ENCODE results near the gene DAPL1.

Gene DAPL1

DNA sequence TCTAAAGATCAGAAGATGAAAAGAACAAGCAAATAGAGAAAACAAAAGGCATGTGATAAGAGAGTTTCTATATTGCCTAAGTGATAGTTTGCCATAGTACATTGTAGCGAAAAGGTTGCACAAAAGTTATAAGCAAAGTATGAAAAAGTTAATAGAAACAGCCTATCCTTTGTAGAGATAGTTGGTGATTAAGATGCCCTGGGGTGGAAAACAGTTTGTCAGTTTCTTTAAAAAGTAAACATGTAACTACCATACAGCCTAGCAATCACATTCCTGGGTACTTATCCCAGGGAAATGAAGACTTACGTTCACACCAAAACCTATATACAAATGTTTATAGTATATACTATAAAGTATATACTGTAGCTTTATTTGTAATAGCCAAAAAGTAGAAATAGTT is 16.9 kb upstream of the DAPL1 start:
- DNase-seq, result no peak

DNA sequence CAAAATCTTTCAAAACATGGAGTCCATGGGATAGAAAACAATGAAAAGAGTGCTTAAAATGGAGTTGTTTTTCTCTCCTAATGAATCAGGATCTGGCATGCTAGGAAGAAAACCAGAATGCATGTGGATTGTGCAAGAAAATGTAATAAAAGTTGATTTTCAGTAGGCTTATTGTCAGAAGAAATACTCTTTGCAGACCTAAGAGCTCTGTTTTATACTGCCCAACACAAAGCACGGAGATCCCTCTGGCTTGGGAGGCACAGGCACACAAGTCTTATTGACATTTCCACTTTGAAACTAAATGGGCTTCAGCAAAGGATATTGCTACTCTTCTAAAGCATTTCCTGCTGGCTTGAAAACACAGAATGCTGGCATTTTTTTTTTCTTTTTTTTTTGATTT is 15.5 kb upstream of the DAPL1 start:
- DNase-seq, result no peak

DNA sequence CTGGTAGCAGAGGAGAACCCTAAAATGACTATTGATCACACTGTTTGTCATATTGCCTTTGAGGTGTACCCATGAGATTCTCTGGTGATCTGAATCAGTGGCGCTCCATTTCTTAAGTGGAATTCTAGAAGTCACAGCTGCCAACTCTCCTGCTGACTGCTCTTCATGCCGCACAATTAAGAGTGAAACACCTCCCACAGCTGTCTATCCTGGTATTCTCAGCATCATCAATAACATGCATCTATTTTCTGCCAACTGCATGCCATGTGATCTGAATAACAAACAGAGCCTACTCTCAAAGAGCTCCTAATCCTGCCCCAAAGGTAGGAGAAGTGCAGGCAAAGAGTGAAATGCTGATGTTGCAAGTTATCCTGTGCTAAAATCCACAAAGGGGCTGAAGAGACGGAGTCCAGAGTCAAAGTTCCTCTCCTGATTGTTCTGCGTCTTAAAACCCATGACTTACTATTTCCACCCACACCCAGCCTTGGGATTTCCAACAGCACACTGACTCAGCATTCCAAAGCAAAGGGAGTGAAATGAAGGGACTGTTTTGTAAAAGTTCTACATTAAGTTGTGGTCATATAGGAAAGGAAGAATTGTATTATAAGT is 13.7 kb upstream of the DAPL1 start:
- DNase-seq, result no peak

DNA sequence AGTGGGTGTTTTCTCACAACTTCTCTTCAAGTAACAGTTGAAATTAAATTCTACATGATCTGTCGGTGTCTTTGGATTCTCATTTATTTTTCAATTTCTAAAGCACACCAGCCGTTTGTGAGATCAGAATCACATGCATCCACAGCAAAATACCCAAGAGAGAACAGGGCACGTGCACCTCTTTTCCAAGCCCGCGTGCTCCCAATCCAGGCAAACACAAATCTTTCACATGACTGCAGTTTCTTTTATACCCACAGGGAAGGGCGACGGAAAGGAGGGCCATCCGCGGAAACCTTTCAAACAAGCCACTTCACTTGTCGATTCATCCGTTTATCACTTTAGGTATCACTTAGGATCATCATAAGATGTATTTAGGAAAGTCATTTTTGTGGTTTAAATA is 13.0 kb upstream of the DAPL1 start:
- DNase-seq, result no peak

DNA sequence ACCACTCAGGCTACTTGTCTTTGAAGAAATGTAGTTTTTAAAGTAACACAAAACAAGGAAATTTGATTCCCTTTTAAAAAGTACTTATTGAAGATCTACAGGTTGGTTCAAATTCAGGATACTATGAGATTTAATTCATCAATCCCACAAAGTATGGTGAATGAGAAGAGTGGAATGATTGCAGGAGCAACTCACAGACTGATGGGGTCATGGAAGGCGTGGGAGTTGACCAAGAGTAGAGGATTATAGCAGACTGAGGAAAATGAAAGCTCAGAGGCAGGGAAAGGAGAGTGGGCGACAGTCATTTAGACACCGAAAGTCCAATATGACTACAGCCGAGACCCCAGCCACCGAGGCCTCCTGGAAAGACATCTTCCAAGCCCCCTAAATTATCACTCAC is 12.5 kb upstream of the DAPL1 start:
- no peak for DNase-seq

DNA sequence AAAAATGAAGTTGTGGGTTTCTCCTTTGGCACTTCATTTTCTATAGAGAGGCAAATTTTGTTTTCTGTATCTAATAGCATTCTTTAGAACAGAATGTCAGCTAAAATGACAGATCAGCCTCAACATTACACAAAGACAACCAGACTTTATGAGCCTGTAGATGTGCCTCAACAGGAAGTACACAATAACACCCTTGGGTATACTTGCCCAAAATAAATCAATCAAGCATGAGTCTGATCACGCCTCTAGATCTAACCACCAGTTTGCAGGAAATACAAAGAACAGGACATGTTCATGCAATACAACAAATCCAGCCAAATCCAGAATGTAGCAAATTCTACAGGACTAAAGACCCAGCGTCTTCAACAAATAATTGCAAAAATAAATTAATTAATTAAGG is 11.2 kb upstream of the DAPL1 start:
- no peak for DNase-seq

DNA sequence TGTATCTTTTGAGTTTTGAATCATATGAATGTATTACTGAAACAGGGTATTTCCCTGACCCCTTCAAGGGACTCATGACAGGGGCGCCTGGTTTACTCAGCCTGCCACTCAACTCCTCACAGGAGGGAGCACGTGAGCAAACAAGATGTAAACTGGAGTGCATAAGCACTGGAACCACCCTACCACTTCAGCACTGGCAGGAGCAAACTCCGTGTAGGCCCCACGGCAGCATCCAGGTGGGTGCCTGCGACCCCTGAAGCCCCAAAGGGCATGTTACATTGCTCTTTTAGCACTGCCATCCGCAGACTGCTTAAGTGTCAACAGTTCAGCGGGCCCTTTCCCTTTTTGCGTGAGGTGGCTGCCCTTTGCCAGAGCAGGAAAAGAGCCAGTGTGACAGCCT is 8.2 kb upstream of the DAPL1 start:
- no peak for DNase-seq

DNA sequence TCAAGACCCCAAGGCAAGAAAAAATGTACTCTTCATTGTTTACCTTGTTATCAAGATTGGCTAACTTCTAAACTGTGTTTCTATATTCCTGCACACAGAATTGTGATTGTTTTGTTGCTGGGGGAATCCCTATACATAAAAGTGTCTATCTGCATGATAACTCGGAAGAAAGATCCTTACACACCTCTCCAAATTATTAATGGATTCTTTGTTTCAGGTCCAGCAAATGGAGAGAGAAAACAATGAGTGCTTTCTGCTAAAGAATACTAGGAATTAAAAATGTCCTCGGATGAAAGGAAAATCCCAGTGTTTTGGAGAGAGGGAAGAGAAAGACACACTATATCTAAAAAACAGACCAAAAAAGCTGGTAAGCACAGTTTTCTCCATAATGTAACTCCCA is 6.2 kb upstream of the DAPL1 start:
- no peak for DNase-seq

DNA sequence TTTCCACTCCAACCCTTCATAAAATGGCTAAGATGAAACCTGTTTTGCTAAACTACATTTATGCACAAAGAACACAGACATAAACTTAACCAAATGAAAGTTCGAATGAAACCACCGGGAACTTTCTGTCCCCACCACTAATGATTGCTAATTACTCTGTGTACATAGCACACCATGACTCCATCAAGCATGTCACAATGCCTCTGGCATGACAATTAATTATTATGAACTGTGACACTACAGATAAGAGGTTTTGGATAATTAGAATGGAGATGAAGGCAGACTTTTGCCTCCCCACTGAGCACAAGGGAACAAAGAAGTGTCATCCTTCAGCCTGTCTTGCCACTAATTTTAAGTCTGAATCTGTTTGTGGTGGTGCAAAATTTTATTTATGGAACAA is 1.5 kb downstream of the DAPL1 start:
- no peak for DNase-seq

DNA sequence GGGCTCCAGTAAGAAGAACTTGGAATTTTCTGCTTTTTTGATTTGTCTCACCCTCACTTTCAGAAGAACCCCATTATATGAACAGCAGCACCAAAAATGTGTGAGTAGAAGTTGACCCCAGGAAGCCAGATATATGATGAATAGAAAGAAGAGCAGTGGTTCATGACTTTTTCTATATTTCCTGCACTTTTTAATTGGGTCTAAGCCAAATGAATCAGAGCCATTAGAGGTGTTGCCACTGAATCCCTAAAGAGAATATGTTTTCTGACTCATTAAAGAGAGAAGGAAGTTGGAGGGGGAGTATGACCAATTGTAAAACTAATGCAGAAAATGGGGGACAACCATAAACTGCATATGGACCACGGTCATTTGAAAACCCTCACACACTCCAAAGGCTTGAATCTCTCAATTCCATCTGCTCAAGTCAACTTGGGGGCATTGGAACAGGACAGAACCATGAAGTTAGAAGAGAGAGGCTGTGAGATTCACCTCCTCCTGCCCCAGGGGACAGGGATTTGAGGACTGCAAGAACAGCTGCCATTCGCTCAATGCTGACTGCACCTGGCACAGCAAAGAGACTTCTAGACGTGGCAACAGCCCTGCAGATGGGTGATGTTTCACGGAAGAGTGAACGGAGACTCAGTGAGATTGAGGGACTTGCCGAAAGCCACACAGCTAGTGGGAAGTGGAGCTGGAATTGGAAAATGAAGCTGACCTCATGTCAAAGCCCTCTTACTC is 3.0 kb downstream of the DAPL1 start:
- no peak for DNase-seq

DNA sequence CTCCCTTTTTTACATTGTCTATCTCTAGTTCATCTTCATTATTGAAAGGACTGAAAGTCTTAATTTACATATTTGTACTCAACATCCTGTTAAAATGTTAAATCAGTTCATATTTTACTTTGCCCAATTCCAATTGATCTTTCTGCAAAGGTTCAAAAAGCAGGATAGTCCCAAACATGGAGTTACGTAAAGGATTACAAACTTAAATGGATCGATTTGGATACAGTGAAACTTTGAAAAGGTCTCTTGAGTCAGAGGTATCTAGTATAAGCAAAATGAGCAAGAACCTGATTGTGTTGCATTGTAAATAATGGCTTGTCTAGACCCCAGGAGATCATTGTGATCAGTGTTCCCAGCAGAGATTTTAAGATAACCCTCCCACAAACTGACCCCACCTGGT is 4.1 kb downstream of the DAPL1 start:
- no peak for DNase-seq

DNA sequence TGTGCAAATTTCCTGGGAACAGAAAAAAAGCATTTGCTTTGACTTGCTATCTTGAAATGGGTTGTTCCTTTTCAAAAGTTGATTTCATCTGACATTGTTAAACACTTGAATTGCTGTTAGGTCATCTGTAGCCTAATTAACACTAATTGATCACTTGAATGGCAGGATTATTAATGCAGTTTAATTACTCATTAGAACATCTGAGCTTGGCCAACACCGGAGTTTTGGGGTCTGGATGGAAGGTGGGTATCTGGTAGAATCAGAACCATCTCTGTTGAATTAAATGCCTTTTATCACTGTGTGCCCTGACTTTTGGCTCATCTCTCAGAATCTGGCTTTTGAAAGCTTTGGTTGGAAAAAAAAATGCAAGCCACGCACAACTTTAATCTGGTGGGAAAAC is 8.4 kb downstream of the DAPL1 start:
- no peak for DNase-seq

DNA sequence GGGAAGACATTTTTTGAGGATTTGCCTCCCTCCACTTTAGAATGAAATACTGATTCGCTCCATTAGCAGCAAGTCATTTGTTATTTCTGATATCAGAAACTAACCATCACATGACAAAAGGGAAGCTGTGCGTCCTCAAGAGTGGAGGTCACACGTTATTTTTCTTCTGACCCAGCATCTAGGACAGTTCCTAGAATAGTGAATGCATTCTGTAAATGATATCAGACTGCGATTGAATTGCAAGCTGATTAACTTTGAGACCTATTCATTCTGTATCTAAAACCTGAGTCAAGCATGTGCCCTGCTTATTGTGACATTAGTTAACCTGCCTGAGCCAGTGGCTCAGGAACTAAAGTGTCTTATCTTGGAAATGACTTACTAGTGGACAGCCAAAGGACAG is 10.1 kb downstream of the DAPL1 start:
- DNase-seq, result no peak

DNA sequence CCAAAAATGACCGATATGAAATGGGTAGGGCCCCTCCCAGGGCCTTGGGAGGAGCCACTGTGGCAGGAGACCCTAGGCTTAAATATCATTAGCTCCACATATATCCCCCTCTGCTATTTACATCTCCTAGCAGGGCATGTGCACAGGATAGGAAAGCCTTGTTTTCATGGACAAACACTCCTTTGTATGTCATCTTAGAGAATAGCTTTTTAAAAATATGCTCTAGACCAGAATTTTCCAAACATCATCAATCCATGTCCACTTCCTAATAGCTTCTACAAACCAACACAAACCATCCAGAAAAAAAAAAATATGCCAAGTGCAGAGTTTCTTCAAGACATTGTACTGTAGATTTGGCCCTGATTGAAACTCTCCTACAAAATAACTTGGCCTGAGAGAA is 10.8 kb downstream of the DAPL1 start:
- no peak for DNase-seq

DNA sequence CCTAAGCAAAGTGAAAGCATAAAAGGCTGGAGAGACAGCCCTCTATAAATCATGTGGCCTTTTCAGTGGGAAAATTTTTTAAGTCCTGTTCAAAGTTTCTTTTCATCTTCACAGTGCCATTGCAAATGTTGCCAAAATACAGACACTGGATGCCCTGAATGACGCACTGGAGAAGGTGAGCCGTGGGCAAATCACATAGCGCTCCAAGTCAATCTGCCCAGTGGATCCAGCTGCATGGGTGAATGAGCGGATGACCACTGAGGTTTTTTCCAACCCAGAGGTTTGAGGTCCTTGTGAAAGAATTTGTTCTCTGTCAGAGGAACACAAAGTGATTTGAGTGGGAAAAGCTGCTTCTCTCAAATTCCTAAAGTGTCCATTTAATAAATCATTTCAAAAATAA is 11.8 kb downstream of the DAPL1 start:
- DNase-seq, result no peak

DNA sequence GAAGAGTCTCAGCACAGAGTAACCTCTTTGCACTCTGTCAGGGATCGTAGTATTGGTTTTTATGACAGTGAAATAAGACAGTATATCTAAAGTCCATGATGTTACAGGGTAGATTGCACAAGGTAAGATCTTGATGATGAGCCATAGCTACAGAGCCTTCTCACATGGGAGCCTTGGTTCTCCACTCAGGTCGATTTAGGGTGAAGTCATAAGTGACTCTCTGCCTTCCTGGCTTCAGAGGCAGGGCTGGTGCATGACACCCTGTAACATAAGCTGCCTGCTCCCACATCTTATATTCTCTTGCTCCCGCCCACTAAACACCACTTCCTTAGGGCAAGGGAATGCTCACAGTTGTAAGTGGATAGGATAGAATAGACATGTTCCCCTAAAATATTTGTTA is 13.3 kb downstream of the DAPL1 start:
- no peak for DNase-seq

DNA sequence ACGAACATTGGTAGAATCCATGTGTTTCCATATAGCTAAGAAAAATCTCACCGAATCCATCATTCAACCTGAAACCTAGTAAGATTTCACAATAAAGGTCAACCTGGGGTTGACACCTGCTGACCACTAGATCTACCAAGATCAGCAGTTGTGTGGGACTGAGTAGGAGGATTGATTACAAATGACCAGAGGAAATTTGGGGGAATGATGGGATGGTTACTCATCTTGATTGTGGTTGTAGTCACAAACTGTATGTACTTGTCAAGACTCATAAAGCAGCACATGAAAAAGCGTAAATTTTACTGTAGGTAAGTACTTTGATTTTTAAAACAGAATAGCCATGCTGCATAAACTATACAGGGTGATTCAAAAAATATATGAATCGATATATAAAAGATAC is 14.7 kb downstream of the DAPL1 start:
- no peak for DNase-seq

DNA sequence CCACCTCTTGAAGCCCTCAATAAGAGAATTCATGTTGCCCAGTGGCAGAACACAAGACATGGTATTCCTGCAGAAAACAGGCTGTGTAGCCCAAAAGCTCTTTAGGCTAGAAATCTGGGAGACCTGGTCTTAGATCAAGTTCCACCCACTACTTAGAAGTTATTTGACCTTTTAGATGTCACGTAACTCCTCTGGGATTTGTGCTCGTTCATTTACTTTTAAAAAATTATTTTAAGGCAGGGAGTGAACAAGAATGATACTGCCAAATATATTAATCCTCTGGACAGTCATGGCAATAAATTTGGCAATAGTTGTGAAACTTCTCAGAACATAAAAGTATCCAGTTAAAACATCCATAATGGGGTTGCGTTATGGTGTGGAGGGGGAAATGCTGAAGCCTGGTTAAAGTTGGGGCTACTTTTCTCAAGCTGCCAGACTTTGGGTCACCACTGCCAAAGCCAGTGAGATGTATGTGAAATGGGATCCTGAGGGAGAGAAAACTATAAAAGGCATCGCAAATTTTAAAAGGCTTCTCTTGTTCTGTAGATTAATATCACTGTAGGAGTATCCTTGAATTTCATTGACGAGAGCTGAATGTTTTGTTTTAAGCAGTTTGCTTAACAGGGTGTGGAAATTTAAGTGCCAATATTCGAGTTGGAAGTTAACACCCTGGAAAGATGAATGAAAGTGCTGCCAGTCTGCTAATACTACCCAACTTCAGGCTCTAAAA is 15.8 kb downstream of the DAPL1 start:
- DNase-seq, result no peak

DNA sequence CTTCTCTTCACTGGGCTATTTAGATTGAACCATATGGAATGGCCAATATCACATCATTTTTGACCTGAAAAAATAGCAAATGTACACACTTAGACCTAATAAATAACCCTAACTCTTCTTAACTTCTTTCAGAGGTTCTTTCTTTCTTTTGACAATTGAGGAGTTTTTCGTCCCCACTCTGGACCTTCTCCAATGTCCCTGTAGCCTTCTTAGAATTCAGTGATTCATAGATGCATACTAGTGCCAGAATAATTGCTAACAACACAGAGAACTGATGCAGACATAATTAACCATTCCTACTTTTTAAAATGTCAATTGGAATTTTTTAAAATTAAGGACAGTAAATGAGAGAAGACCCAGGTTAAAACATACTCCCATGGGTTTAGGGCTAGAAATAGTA is 20.0 kb downstream of the DAPL1 start:
- no peak for DNase-seq

DNA sequence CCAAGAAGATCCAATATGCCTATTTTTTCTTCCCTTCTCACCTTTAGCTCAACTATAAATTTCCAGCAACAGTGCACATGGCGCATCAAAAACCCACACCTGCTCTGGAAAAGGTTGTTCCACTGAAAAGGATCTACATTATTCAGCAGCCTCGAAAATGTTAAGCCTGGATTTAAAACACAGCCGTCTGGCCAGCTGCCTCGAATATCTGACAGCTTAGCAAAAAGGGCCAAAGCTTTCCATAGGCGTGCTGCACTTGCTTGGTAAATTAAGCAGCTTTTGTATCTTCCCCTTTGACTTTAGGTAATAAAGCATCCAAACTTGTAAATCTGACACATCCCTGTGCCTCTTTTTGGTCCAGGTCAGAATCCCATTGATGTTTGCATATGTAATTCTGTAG is 20.5 kb downstream of the DAPL1 start:
- DNase-seq, result no peak

DNA sequence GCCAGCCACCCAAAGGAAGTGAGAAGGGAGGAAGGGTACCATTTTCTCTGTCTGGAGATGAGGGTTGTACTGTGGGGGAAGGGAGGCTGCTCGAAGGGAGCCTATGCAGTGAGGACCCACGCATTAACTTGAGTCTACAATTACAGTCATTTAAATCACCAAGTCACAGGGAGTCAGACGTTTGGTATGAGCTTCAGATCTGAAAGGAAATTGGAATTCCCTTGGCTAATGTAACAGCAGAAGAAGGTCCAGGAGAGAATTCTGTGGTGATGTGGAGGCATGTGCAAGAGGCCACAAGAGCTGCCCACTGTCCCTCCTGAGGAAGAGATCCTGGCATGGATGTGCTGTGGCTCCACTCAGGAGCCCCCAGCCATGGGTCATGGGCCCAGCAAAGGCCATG is 22.5 kb downstream of the DAPL1 start:
- DNase-seq, result no peak

DNA sequence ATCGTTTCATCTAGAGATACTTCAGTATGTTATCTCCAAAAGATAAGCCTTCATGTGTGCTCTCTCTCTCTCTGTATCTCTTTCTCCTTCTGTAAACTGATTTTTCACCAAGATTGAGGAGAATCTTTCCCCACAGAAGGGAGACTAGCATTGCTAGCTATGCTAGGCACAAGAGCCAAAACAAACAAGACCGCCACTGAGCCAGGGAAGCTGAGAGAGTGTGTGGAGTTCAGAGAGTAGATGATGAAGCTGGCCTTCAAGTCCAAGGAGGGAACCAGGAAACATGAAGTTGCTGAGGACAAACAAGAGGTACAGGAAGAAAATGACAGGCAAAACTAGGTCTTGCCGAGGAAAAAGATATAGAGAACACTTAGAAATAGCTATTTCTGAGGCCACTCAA is 23.4 kb downstream of the DAPL1 start:
- no peak for DNase-seq

DNA sequence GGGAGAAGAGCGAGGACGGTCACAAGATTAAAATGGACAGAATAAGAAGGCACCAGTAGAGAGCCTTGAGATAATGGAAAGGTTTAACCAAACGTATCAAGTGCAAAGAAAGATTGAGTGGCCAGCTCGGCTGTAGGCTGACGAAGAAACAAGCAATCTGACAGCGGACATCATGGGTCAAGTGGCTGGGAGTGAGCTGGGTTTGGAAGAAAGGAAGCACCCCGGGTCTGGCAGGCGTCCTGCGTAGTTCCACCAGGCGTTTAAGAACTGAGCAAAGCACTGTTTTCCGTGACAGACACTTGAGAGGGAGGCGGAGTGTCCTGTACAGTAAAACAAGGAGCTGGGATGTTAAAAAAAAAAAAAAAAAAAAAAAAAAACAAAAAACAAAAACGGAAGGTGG is 27.1 kb downstream of the DAPL1 start:
- no peak for DNase-seq

DNA sequence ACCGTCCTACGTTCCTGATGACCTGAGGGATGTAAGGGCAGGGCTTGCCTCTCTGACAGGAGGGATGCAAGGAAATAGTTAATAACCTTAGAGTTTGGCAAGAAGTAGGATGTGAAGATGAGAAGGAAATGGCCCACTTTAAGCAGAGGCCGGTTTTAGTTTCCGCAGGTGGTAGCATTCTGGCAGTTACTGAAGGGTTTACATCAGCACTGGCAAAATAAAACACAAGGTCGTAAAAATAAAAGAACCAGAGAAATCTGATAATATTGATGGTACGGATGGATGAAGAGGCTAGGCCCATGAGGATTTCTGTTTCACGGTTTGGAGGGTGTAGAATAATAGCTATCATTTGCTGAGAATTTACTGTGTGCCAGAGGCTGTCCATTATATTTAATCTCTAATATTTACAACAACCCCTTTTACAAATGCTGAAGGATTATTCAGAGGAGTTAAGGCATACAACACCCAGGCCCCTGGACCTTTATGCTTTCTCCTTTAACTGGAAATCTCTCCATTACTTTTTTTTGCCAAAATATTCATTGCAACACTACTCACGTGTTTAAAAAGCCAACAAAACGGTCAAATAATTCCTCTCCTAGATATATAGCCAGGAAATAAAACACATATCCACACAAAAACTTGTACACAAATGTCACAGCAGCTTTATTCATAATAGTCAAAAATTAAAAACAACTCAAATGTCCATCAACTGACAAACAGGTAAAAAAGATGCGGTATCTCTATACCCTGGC is 28.5 kb downstream of the DAPL1 start:
- DNase-seq, result no peak
